SIG-M5 (cell line): ENCODE data around the gene KMT2C.
"Not testable (repeated sequence)": the region's sequence is repeated elsewhere in the genome, so short reads cannot be mapped to it uniquely, and the experiment has no call there.

ENCODE experiments used
- DNase-seq: peaks from one replicate; lab custom pipeline; 2025; lab: John Stamatoyannopoulos, UW

KMT2C gene

GRCh38 chr7:152355474-152356057 lies 80.2 kb downstream of the KMT2C start:
- DNase-seq = no peak

GRCh38 chr7:152354061-152354460 lies 81.7 kb downstream of the KMT2C start:
- no peak for DNase-seq

- DNase-seq = not testable (repeated sequence)
Measured at GRCh38 chr7:152353281-152353680, 82.5 kb downstream of the KMT2C start.

GRCh38 chr7:152351747-152352146 lies 84.1 kb downstream of the KMT2C start:
- not testable (repeated sequence) for DNase-seq

GRCh38 chr7:152351168-152351567 lies 84.6 kb downstream of the KMT2C start:
- no peak for DNase-seq

- DNase-seq = no peak
Measured at GRCh38 chr7:152347888-152348287, 87.9 kb downstream of the KMT2C start.

- DNase-seq = no peak
Measured at GRCh38 chr7:152344253-152344652, 91.5 kb downstream of the KMT2C start.

GRCh38 chr7:152342796-152343195 lies 93.0 kb downstream of the KMT2C start:
- DNase-seq = no peak

- no peak for DNase-seq
Measured at GRCh38 chr7:152341914-152342236, 93.9 kb downstream of the KMT2C start.

GRCh38 chr7:152341039-152341913 lies 94.5 kb downstream of the KMT2C start:
- DNase-seq = no peak

GRCh38 chr7:152340161-152340560 lies 95.6 kb downstream of the KMT2C start:
- DNase-seq = no peak

GRCh38 chr7:152338561-152338960 lies 97.2 kb downstream of the KMT2C start:
- DNase-seq = no peak

- DNase-seq = no peak
Measured at GRCh38 chr7:152336754-152337368, 98.9 kb downstream of the KMT2C start.

- no peak for DNase-seq
Measured at GRCh38 chr7:152335900-152336571, 99.8 kb downstream of the KMT2C start.

- no peak for DNase-seq
Measured at GRCh38 chr7:152333134-152333533, 102.7 kb downstream of the KMT2C start.

- DNase-seq = no peak
Measured at GRCh38 chr7:152330827-152331226, 105.0 kb downstream of the KMT2C start.

GRCh38 chr7:152329469-152329868 lies 106.3 kb downstream of the KMT2C start:
- DNase-seq = no peak

- DNase-seq = no peak
Measured at GRCh38 chr7:152328234-152328633, 107.6 kb downstream of the KMT2C start.

- no peak for DNase-seq
Measured at GRCh38 chr7:152315845-152316244, 120.0 kb downstream of the KMT2C start.

GRCh38 chr7:152313831-152314604 lies 121.8 kb downstream of the KMT2C start:
- peak; percentile 24 for DNase-seq

- no peak for DNase-seq
Measured at GRCh38 chr7:152313217-152313616, 122.6 kb downstream of the KMT2C start.

GRCh38 chr7:152312316-152312715 lies 123.5 kb downstream of the KMT2C start:
- DNase-seq = no peak
